ENCODE data around the gene UBAP1.
A peak's percentile ranks its signal among the peaks of the same experiment; 100 is the strongest.
"Not testable (repeated sequence)": the region's sequence is repeated elsewhere in the genome, so short reads cannot be mapped to it uniquely, and the experiment has no call there.

The UBAP1 gene

GRCh38 chr9:34179213-34180136 is 632 bp downstream of the UBAP1 start:
- no peak for DNase-seq

GRCh38 chr9:34185778-34186551 is 7.1 kb downstream of the UBAP1 start:
- DNase-seq = peak; percentile 44

- no peak for DNase-seq
Observed at GRCh38 chr9:34187891-34188240, 9.0 kb downstream of the UBAP1 start.

- DNase-seq = no peak
Observed at GRCh38 chr9:34190996-34191892, 12.4 kb downstream of the UBAP1 start.

GRCh38 chr9:34195143-34195542 is 16.3 kb downstream of the UBAP1 start:
- DNase-seq = no peak

GRCh38 chr9:34197286-34197685 is 18.4 kb downstream of the UBAP1 start:
- not testable (repeated sequence) for DNase-seq

GRCh38 chr9:34197756-34198711 is 19.2 kb downstream of the UBAP1 start:
- no peak for DNase-seq

GRCh38 chr9:34200092-34200491 is 21.2 kb downstream of the UBAP1 start:
- no peak for DNase-seq

- no peak for DNase-seq
Observed at GRCh38 chr9:34203275-34203991, 24.6 kb downstream of the UBAP1 start.

- DNase-seq = no peak
Observed at GRCh38 chr9:34203992-34204635, 25.3 kb downstream of the UBAP1 start.

GRCh38 chr9:34205102-34205501 is 26.3 kb downstream of the UBAP1 start:
- DNase-seq = no peak

GRCh38 chr9:34206561-34206960 is 27.7 kb downstream of the UBAP1 start:
- DNase-seq = no peak

GRCh38 chr9:34211395-34211794 is 32.6 kb downstream of the UBAP1 start:
- no peak for DNase-seq

- DNase-seq = not testable (repeated sequence)
Observed at GRCh38 chr9:34214354-34215000, 35.6 kb downstream of the UBAP1 start.

GRCh38 chr9:34216325-34216724 is 37.5 kb downstream of the UBAP1 start:
- no peak for DNase-seq

- not testable (repeated sequence) for DNase-seq
Observed at GRCh38 chr9:34217015-34217414, 38.2 kb downstream of the UBAP1 start.

- no peak for DNase-seq
Observed at GRCh38 chr9:34218446-34218845, 39.6 kb downstream of the UBAP1 start.

GRCh38 chr9:34219421-34219820 is 40.6 kb downstream of the UBAP1 start:
- no peak for DNase-seq

GRCh38 chr9:34220218-34220617 is 41.4 kb downstream of the UBAP1 start:
- DNase-seq = no peak

- no peak for DNase-seq
Observed at GRCh38 chr9:34224349-34224748, 45.5 kb downstream of the UBAP1 start.

All from central memory CD4-positive, alpha-beta T cell (primary cell).